ENCODE data around the gene CCDC187.

Gene CCDC187

DNA sequence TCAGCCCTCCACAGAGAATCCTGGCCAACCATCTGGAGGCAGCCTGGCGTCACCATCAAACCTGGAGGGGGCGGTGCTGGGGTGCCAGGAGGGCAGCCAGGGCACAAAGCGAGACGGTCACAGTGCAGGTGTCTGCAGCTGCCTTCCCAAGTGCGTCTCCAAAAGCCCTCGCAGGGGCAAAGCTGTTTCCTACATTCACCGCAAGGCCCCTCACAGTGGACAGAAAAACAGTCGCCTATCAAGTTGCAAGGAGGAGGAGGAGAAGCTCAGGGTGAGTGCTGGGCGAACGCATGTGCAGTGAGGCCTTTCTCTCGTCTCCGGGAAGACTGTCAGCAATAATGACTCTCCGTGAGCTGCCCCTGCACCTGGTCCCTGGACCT, 81.0 kb downstream of the CCDC187 start:
- DNase-seq: no peak

DNA sequence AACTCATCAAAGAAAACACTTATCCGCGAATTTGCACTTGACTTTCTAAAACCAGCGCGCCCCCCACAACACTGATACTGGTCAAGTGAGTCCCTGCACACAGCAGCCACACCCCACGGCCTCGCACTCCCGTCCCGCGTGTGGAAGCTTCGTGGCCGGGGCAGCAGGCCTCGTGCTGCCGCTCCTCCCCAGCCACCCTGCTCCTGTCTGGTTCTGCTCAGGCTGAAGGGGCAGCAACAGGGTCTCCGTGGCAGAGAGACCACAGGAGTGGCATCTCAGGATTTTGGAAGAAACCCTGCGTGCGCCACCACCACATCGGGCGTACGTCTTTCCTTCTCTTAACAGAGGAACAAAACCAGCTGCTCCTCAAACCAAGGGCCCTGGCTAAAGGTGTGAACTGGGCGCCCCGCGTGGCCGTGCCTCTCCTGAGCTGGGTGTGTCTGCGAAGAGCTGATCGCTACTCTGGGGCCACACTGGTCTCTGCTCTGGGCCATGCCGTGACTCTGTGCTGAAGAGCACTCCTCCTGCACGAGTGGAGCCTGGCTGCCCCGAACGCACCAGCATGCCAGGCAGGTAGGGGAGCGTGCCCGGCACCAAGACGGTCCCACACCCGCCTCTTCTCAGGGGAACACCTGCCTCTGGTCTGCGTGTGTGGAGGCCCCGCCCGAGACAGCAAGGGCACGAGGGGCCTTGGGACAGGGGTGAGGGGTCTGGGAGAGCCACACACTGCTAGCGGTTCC, 81.6 kb downstream of the CCDC187 start:
- DNase-seq: no peak

DNA sequence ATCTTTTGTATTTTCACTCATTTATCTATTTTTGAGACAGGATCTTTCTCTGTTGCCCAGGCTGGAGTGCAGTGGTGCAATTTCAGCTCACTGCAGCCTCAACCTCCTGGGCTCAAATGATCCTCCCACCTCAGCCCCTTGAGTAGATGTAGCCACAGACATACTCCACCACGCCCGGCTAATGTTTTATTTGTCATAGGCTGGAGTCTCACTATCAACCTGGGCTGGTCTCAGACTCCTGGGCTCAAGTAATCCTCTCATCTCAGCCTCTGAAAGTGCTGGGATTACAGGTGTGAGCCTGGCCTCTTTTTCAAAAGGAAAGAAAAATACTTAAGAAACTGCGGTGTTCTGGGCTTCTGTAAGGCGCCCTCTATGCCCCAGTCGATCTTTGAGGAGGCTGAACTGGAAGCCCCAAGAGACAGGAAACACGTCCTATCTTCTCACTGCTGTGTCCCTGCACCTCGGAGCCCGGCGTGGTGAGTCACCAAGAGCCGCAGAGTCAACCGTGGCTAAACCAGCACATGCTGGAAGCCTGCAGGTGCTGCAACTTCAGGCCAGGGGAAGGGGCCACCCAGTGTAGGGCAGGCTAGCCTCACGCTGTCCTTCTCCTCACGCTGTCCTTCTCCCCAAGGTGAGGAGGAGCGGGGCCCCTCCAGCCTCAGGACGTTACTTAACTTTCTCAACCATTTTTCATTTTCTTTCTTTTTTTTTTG, 83.7 kb downstream of the CCDC187 start:
- DNase-seq: no peak

DNA sequence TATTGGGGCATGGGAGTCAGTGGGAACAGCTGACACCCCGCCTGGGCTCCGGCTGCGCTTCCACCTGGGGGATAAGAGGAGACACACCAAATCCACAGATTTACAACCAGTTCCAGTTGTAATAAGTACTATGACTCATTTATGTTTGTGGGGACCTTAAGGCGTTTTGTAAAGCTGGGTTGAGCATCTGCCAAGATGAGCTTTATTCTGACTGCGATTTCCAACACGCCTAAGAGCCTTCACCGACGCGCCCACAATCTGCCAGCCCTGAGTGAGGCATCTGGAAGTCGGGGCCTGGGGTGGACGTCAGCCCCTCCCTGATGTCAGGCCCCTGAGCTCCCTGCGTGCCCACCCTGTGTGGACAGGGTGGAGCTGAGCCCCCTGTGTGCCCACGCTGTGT, 84.6 kb downstream of the CCDC187 start:
- DNase-seq: no peak

DNA sequence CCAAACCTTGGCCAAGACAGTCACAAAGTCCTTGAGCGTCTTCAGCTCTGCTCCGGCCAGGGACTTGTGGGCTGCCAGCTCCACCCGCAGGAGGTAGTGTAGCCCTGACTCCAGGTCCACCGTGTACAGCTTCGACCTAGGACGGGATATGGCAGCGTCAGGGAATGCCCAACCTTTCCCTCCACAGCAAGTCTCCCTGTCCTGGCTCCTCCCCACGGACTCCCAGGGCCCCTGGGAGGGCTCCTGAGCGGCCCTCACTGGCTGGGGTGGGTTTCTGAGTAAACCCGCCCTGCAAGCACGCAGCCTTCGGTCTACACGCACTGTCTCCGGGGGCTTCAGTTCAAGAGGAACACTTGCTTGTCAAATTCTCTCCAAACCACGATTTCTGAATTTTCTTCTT, 85.2 kb downstream of the CCDC187 start:
- no peak for DNase-seq

DNA sequence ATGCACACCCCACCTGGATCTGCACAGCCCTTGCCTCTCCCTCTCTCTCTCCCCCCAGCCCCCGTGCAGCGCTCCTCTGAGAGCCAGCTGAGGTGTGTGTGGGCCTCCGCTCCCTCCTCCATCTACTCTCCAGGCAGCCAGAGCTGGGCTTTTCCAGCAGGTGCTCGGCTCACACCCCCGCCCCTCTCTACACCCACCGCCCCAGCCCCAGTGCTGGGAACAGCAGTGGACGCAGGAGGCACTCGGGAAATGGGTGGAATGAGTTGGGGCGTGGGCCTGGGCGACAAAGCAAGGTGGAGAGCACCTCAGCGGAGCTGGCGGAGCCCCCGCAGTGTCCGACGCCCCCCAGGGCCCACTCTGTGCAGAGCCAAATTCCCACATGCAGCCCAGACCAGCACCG, 85.6 kb downstream of the CCDC187 start:
- no peak for DNase-seq

DNA sequence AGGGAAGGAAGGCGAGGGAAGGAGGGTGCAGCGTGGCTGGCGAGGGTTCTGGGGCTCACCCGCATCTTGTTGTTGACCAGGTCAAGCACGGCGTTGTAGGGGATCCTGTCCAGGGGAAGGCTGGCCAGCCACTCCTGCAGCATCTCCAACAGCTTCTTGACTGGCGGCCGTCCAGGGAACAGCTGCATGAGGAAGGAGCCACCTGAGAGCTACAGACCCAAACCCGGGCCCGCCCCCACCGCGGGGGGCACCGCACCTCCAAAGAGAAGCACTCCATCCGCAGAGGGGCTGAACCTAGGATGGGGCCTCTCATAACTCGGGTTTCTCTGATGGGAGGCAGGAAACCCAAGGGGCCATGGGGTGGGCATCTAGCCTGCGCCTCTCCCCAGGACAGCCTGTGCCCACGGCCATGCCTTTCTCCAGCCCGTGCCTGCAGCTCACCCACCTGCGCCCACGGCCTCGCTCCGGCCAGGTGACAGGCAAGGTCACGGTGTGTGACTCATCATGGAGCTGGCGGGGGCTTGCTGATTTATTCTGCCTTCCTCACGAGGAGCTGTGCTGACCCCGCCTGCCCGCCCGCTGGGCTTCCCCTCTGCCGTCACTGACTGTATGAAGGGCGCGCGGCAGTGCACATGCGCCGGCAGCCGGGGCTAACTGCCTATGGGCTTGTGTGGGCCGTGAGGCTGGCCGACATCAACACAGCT, 87.2 kb downstream of the CCDC187 start:
- DNase-seq: no peak

DNA sequence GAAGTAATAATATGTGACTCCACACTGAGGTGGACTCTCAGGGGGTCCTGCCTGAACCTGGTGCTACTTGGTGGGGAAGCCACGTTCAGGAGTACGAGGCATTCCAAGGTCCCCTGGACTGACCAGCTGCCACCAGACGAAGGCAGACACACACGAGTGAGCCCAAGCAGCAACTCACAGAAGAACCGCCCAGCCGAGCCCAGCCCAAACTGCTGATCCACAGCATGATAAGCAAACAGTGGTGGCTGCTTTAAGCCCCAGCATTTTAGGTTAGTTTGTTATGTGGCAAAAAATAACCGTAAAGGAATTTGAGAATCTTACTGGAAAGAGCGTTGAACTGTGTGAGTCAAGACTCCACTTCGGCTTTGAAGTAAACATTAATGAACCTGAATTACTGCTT, 90.2 kb downstream of the CCDC187 start:
- DNase-seq: no peak

DNA sequence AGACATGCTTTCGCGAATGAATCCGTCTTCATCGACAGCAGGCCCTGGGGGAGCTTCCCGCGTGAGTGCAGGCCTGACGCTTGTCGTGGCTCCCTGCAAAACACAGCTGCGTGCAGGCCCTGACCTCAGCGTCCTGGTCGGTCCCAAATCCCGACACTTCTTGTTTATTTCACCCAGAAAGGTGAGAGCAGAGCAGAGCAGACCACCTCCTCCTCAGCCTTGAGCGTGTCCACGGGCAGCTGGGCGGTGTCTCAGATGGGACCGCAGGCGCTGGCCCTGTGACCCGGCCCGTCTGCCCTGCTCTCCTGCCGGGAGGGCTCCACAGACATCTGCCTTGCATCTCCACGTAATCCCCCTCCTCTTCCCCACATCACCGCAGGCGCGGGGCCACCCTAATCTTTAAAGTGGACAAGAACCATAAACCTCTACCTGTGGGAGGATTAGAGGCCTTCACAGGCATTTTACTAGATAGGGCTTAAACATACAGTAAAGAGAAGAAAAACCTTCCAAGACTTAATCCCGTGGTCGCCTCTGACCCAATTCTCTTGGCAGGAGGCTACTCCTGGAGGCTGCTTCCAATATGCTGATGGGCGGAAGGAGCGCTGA, 91.4 kb downstream of the CCDC187 start:
- DNase-seq: no peak

DNA sequence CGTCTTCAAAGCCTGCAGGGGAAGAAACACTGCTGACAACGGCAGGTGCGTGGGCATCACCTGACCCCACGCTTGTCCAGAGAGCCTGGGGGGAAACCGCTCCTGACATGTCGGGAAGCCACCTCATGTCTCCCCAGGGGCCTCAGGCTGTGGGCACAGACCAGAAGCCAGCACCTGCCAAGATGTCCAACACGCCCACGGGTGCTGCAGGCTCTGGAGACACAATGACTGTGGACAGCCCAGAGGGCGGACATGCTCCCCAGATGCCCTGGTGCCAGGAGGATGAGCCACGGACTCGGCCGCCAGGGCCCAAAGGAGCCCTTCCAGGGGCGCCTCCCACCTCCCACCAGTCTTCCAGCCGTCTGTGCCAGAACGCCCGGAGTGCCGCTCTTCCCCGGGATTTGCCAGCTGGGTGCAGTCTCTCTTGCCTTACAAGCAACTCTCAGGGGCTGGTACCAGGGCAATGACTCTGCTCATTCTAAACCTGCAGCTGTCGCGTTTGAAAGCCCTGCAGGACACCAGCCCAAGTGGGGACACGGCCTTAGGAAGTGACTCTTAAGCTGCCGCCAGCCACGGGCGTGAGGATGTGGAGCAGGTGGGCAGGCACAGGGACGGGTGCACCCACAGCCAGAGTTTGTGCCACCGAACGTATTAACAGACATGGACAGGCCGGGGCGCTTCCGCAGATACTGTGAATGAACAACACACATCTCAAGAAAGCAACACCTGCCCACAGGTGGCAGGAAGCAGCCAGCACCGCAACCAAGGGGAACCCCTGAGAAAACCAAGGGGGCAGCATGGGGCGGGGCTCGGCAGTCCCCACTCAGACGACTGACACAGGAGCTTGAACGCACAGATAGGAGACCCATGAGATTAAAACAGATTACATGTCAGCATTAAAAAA, 92.2 kb downstream of the CCDC187 start:
- no peak for DNase-seq

DNA sequence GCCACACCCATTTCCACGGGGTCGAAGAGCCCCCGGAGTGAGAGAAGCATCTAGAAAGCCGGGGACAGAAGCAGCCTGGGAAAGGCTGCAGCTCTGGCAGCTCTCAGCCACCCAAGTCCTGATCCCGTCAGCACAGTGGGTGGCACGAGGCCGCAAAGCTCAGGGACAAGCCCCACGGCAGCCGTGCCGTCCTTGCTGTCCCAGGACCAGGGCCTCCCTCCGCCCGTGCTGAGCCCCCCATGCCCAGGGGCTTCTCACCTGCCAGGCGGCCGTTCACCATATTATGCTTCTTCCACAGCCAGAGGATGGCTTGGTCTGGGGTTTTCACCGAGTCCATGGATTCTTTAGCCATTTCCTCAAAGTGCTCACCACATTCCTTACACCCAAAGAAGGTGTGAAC, 92.9 kb downstream of the CCDC187 start:
- DNase-seq: no peak

DNA sequence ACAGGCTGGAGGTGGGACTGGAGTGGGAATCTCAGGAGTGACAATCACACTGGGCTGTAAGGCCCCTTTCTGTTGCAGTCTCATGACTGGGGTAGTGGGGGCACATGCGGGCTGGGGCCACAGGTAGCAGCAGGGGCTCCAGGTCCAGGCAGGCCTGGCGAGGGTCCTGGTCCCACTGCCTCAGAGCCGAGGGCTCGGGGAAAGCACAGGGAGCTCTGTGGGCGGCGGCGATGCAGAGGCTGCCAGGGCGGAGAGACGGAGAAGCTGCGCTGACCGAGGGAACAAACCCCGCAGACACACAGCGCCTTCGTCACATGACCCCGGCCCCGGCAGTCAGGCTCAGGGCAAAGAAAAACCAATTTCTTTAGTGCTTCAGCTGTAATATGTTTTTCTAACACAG, 93.6 kb downstream of the CCDC187 start:
- no peak for DNase-seq

DNA sequence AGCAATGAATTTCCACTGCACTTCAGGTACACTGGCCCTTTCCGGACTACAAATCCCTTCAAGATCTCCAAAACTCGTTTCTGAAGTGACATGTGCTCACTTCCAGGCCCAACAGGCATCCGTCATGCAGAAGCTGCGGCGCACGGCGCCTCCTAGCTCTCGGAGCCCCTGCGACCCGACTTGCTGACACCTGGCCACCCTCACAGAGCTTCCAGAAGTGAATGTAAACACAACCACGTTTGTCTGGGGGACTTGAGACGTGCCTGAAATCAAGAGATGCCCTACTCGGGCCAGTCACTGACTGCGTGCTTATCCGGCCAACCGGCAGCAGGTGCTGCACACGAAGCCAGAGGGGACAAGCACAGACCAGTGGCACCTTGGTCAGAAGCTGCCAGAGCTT, 94.1 kb downstream of the CCDC187 start:
- DNase-seq: no peak

DNA sequence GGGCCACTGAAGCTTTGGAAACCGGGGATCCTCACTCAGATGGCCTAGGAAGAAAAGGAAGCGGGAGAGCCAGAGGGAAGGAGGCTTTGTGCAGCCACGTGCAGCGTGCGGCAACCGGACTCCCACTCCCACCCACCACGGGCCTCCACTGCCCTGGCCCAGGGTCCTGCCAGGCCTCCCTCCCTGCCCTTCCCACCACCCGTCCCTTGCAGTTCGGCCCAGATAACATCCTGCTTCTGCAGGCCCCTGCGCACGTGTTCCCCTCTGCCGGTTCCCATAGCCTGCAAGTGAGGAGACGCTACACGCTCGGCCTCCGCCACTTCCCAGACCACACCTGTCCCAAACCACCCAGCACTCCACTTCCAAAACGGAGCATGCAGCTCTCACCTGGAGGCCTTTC, 94.7 kb downstream of the CCDC187 start:
- DNase-seq: no peak

DNA sequence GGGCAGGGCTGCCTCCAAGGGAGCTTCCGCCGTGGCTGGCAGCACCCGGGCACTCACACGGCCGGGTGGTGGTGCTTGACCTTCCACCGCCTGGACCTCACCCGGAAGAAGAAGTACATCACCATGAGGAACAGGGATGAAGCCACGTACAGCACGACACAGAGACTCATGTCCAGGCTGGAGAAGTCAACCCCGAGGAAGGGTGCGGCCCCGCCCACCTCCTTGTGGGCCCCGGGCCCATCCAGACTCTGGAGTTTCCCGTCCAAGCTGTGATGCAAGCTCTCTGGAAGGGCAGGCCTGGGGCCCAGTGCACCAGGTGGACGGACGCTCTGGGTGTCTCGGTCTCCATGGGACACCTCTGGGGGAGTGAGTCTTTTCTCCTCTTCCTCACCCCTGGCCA, 95.2 kb downstream of the CCDC187 start:
- no peak for DNase-seq

DNA sequence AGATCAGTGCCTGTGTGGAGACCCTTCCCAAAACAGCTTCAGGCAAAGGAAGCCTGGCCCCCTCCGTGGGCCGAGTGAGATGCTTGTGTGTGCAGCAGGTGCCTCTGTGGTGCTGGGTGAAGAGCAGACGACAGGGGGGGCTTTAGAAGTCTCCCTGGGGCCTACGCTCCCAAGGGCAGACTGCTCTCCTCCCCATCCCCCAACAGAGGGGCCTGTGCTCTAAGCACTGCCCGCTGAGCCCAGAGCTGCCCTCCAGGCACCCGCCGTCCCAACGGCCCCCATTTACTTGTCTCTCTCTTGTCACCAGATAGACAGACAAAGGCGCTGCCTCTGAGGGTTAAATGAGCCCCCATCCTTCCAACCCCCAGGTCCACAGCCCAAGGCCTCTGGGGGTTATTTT, 96.3 kb downstream of the CCDC187 start:
- no peak for DNase-seq

DNA sequence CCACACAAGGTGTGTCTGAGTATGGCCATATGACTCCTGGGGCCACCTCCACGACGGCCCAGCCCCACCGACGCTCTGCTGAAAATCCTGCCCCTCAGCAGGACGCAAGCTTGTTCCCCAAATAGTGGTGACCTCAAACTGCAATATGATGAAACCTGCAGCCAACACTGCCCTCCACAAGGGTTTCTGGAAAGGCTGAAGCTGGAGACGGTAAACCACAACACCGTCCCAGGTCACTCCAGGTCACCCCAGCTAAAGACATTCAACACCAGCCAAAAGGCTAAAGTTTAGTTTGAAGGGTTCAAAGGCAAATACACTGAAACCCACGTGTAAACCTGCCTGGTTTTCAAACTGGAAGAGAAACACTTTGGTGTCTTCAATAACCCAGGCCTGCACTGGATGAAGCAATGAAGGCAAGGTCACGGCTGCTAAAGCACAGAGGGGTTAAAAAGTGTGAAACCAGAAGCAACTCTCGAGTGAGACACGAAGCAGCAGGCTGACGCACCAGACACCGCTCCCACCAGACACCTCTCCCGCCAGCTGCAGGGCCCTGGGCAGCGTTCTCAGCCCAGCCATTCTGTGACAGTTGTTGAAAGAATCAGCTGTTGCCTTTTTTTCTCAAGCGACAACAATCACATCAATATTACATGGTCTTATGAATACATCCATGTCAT, 97.2 kb downstream of the CCDC187 start:
- no peak for DNase-seq

DNA sequence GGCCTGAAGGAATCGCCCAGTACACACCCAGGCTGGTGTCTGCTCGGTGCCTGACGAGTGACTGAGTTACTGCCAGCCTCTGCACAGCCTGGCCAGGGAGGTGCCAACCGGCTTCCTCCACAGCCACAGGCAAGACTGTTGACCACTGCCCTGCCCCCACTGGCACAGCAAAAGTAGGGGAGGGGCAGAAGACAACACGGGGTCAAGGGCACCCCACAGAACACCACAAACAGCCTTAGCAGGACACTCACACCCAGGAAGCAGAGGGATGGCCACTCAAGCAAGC, 98.2 kb downstream of the CCDC187 start:
- no peak for DNase-seq

DNA sequence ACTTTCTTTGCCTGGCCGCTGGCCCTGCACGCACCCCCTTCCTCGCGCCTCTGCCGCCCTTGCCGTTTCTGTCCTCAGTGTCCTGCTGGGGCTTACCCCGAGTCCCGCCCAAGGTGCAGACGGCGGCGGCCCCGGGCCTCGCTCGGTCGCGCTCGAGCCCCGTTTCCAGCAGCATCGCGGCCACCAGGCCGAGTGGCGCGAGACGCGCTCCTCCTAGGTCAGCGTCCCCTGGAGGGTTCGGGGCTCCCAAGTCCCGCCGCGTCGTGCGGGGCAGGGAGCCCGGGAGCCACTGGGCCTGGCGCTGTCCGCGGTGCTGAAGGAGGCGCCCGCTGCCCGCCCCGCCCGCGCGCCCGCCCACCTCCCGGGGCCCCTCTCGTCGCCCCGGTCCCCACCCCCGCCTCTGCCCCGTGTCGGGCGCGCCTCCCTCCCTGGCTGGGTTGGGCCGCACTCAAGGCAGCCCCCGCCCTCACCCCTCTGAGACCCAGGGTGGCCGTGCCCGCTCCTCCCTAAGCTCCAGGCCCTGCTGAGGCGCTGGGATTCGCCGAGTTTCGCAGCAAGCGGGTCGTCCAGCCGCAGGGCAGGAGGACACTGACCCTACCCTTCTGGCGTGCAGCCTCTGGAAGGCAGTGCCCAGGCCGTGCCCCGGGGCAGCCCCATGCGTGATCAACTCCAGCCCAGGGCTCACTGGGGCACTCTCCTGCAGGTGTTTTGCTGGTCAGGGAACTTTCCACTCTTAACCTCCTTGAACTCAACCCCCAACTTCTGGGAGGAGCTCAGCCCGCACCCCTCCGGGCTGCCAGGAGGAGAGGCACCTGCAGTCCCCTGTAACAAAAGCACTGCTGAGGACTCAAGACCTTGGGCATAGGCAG, 98.8 kb downstream of the CCDC187 start, which contains the start of gene LHX3:
Gene LHX3, minus strand, starts transcription at position 291 of the 869 bp plus-strand sequence. Its CDS starts 116 bp downstream, at position 175.
- no peak for DNase-seq

DNA sequence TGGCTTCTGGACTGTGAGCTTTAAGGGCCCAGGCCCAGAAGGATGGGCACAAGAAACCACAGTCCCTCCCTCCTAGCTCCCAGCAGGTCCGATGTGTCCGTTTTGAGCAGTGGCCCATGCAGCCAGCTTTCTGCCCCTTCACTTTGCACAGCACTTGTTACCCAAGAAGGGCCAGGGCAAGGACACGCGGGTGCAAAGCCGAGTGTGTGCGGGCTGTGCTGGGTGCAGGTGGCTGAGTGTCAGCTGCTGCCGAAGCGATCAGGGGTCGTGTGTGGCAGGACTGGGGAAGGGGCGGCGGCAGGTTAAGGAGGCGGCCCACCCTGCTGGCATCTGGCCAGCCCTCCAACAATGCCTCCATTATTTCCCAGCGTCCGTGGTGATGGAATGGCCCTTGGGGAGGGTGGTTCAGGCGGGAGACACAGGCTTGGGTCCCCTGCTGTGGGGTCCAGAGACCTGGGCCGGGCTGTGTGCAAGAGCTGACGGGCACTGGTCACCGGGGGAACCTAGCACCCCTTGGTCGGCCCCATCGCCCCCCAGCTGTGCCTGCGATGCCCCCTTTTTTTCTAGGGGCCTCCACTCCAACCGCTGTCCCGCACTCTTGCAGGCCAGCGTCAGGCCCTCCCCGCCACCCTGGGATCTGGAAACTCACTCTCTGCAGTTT, 99.6 kb downstream of the CCDC187 start:
- DNase-seq: no peak

Data from stimulated activated CD8-positive, alpha-beta memory T cell treated with anti-CD3 and anti-CD28 coated beads, Interleukin-4, amount 100 ng/mL, for 48 hours (primary cell).